ENCODE data around the gene TRMT44.
"Not testable (repeated sequence)": the region's sequence is repeated elsewhere in the genome, so short reads cannot be mapped to it uniquely, and the experiment has no call there.

Gene TRMT44

GRCh38 chr4:8471211-8471875, 30.8 kb downstream of the TRMT44 start:
- DNase-seq: no peak

DNA sequence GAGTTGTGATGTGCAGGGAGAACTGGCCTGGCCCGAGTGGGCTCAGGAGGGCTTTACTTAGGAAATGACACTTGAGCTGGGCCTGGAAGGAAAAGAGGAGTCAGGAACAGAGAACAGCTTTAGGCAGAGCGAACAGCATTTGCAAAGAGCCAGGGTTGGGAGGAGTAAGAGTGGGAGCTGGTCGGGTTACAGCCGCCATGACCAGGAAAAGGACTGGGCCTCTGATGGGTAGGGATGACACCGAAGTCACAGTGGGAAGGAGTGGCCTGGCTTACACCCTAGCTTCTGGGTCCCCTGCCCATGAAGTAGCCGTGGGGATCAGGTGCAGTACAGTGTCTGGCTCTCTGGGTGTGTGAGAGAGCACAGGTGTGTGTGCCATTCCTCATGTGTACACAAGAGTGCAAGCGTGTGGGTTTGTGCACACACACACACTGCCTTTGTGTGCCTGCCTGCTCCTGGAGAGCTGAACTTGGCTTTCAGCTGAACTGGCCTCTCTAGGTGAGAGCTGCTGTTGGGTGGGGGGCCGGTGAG, 31.6 kb downstream of the TRMT44 start:
- no peak for DNase-seq

- no peak for DNase-seq
Measured at GRCh38 chr4:8472689-8473197, 32.2 kb downstream of the TRMT44 start.

- DNase-seq: no peak
Measured at GRCh38 chr4:8473198-8473919, 32.8 kb downstream of the TRMT44 start.

- no peak for DNase-seq
Measured at GRCh38 chr4:8473920-8474590, 33.5 kb downstream of the TRMT44 start.

DNA sequence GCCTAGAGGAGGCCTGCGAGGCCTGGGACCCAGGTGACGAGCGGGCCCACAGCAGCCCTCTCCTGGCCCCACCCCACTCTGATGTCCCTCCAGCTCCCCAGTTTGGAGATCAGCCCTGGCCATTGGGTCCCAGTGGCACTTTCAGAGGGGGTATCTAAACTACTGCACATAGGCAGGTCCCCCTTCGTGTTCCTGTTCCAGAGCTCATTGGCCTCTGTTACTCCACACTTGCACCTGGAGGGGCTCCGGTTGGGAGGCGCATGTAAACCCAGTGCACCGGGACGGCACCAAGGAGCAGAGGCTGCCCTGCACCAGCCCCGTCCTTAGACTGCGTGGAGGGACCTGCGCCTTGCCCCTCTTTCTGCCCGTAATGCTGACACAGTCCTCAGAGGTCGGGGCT, 34.3 kb downstream of the TRMT44 start:
- DNase-seq: no peak

DNA sequence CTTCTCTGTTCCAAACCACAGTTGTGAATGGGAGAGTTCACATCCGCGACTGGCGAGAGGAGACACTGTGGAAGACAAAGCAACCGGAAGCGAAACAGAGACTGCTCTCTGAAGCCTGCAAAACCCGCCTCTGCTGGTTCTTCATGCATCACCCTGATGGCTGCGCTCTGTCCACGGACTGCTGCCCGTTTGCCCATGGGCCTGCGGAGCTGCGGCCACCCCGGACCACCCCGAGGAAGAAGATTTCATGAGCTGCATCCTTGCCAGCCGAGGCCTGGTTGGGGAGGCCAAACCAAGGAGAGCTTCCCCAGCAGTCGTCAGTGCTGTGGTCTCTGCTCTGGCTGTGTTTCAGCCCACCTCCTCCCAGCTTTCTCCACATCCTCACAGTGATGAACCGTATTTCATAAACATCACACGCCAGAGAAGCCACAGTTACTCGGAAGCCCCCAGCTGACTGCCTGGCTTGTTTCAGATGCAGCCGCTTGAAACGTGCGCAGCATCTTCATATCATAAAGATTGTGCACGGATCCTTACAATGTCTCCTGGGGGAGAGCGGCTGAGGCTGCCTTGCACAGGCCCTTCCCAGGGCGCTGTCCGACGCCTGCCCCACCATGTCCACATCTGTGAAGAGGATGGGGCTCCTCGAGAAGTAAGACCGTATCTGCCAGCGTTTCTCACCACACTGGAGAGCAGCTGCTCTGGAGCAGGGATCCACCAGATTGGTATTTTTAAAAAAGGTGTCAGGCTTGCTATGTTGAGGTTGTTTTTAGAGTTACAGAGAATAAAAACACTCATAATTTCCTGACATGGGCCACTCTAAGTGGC, 35.4 kb downstream of the TRMT44 start:
- DNase-seq: no peak

DNA sequence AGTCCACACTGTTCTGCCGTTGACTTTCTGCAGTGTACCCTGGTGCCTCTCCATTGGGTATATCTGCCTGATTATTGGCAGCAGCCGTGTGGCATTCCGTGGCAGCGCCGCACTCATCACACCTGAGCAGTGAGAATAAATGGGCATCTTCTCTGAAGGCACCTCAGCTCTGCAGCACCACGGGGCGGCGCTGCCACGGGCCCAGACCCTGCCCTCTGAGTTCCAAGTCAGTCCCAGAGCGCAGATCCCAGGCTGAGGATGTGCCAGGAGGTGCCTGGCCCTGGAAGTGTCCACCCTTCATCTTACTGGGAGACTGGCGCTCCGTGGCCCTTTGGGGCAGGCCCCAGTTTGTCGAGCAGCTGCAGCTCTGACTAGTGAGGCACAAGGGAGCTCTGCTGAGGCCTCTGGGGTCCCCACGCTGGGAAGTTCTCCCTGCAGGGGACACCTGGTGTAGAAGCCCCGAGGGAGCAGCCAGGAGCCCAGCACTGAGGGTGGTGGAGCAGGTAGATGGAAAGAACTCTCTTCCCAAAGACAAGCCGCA, 36.6 kb downstream of the TRMT44 start:
- DNase-seq: no peak

DNA sequence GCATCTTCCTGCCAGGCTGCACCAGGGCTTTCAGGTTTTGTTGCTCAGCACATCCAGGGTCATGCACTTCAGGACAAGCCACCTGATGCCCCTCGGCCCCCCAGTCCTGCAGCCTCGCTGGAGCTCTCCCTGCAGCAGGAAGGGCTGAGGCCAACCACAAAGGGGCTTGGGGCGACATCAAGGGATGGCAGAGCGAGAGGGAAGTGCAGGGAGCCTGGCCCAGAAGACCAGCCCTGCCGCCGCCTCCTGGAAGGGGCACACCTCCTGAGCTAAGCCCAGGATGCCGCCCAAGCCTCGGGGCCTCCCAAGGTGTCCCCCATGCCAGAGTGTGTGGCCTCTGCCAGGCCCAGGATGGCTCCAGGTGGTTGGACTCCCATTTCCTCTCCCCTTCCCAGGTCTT, 37.1 kb downstream of the TRMT44 start:
- DNase-seq: no peak

GRCh38 chr4:8478371-8478770, 37.8 kb downstream of the TRMT44 start:
- DNase-seq: no peak

DNA sequence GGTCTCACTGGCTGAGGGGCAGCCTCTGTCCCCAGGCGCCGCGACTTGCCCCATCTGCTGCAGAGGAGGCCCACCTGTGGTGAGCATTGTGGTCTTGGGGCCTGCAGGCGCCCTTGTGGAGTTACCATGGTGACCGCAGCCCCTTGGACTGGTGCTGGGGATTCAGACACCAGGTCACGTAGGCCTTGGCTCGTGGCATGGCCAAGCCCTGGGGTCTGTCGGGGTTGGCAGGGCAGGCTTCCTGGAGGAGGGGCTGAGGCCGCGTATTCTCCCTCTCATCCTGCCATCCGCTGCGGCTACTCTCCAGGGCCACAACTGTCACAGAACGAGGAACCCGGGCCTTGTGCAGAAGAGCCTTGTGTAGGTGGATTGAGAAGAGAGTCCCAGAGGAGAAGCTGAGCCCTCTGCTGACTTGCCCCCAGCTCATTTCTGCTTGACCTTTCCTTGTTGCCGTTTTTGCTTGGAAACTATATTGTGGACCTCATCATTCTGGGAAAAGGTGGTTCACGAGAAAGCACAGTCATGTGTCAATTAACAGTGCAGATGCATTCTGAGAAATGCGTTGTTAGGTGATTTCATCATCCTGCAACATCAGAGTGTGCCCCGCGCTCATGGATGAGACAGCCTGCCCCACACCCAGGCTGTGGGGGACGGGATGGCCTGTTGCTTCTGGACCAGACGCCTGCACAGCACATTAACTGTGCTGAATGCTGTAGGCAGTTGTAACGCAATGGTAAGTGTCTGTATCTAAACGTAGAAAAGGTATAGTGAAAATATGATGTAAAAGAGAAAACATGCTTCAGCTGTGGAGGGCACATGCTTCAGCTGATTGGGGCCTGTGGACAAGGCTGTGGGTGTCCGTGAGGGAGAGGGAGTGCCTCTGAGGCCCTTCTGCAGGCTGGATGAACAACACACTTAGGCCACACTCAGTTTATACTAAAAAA, 38.5 kb downstream of the TRMT44 start:
- no peak for DNase-seq

GRCh38 chr4:8480221-8480620, 39.6 kb downstream of the TRMT44 start:
- no peak for DNase-seq

DNA sequence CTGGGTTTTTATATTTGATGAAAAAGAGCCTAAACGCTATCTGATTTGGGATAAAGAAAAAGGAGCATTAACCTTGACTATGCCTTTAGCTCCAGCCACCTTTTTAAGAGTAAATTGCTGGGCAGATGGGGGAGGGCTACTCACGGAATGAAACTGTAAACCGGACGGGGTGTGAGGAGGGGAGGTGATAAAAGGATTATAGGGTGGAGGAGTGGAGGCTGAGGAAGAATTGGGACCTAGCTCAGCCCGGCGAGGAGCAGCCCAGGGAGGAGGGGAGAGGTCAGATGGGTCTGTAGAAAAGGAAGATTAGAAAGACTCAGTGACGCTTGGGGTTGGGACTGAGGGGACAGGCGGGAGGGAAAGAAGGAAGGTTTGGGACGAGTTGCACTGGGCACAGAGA, 46.1 kb downstream of the TRMT44 start:
- not testable (repeated sequence) for DNase-seq

- DNase-seq: no peak
Measured at GRCh38 chr4:8488791-8489369, 48.3 kb downstream of the TRMT44 start.

DNA sequence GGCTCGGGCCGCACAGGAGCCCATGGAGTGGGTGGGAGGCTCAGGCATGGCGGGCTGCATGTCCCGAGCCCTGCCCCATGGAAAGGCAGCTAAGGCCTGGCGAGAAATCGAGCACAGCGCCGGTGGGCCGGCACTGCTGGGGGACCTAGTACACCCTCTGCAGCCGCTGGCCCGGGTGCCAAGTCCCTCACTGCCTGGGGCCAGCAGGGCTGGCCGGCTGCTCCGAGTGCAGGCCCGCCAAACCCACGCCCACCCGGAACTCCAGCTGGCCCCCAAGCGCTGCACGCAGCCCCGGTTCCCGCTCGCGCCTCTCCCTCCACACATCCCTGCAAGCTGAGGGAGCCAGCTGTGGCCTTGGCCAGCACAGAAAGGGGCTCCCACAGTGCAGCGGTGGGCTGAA, 50.9 kb downstream of the TRMT44 start:
- DNase-seq: not testable (repeated sequence)

GRCh38 chr4:8492174-8492573, 51.6 kb downstream of the TRMT44 start:
- no peak for DNase-seq

DNA sequence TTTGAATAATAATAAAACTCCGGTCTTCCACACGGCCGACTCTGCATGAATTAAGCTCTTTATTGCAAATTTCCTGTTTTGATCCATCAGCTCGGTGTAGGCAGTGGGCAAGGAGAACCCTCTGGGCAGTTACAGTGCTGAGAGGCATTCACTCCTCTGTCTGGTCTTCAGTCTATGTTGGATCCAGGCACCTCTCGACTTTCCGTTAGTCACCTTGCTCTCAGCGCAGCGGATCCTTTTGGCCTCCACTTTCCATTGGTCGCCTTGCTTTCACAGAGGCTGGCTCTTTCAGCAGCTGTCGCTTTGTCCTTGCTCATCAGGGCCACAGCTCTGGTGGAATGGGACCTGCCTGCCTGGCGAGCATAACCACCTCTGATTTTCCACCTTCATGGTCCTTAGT, 52.9 kb downstream of the TRMT44 start:
- no peak for DNase-seq

- DNase-seq: no peak
Measured at GRCh38 chr4:8494218-8494617, 53.6 kb downstream of the TRMT44 start.

GRCh38 chr4:8494983-8495548, 54.5 kb downstream of the TRMT44 start:
- no peak for DNase-seq

GRCh38 chr4:8495803-8496202, 55.2 kb downstream of the TRMT44 start:
- no peak for DNase-seq

DNA sequence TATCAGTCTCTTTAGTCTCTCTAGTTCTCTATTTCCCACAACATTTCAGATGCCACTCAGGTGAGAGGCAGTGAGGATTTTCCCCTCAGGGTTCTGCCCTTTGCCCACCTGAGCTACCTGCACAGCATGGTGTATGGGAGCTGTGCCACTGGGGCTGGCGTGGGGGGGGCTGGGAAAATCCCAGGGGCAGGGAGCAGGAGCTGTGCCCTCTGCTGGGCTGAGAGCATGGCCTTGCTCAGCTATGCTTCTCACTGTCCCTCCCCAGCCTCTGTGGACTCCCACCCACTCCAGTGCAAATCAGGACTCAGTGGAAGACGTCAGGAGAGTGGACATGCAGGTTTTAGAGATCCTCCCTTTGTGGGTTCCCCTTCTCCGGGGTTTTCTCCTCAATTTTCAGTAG, 57.2 kb downstream of the TRMT44 start:
- no peak for DNase-seq
